RPMI7951 (cell line): Measurements from ENCODE around the gene SLC34A3. TPM values are rescaled to one million over a fixed set of nuclear protein-coding genes. Genes with fewer than 3 reads are reported as not detected.
"Not testable (repeated sequence)": the region's sequence is repeated elsewhere in the genome, so short reads cannot be mapped to it uniquely, and the experiment has no call there.

ENCODE experiments used
- DNase-seq: peaks from one replicate; pipeline ENCODE4 v3.0.0-alpha.2; 2012; ENCODE audit warnings: low read depth
- total RNA-seq: library from RNA; depleted of rRNA; stranded (reverse); fragments of >200 nt; shearing (Covaris generic); gene quantifications from 2 replicates; pipeline ENCODE4 v1.2.3, GENCODE V29; 2014

Gene SLC34A3
- total RNA-seq, 1 experiment from 2014 or later, result not detected

- no peak for DNase-seq
Observed at GRCh38 chr9:137228968-137229896, 1.5 kb upstream of the SLC34A3 start.

GRCh38 chr9:137229903-137230704 lies 597 bp upstream of the SLC34A3 start:
- DNase-seq, result no peak

GRCh38 chr9:137231372-137232039 lies 805 bp downstream of the SLC34A3 start:
- no peak for DNase-seq

GRCh38 chr9:137232101-137232500 lies 1.4 kb downstream of the SLC34A3 start:
- no peak for DNase-seq

- DNase-seq, result no peak
Observed at GRCh38 chr9:137232510-137232909, 1.8 kb downstream of the SLC34A3 start.

GRCh38 chr9:137233143-137233980 lies 2.7 kb downstream of the SLC34A3 start:
- no peak for DNase-seq

GRCh38 chr9:137234055-137234697 lies 3.5 kb downstream of the SLC34A3 start:
- DNase-seq, result no peak

- no peak for DNase-seq
Observed at GRCh38 chr9:137234758-137235423, 4.2 kb downstream of the SLC34A3 start.

GRCh38 chr9:137235424-137236237 lies 4.9 kb downstream of the SLC34A3 start:
- no peak for DNase-seq

GRCh38 chr9:137236238-137236935 lies 5.7 kb downstream of the SLC34A3 start:
- peak; percentile 58 for DNase-seq

- no peak for DNase-seq
Observed at GRCh38 chr9:137236936-137237421, 6.3 kb downstream of the SLC34A3 start.

GRCh38 chr9:137237759-137238726 lies 7.3 kb downstream of the SLC34A3 start:
- no peak for DNase-seq

GRCh38 chr9:137239541-137240200 lies 9.0 kb downstream of the SLC34A3 start:
- DNase-seq, result not testable (repeated sequence)

- DNase-seq, result peak; percentile 83
Observed at GRCh38 chr9:137240318-137240840, 9.7 kb downstream of the SLC34A3 start.

GRCh38 chr9:137240841-137241489 lies 10.3 kb downstream of the SLC34A3 start, which contains the start of gene TUBB4B:
TSS of gene TUBB4B (plus strand) at chr9:137241287. CDS start at chr9:137241361, 74 bp downstream.
- peak; percentile 100 for DNase-seq
